Body of pancreas (tissue), 4 donors: ENCODE measurements around the gene SORCS1. TPM values are rescaled to one million over a fixed set of nuclear protein-coding genes. Genes with fewer than 3 reads are reported as not detected.
"Not testable (repeated sequence)": the region's sequence is repeated elsewhere in the genome, so short reads cannot be mapped to it uniquely, and the experiment has no call there.

Experiments used
- ATAC-seq: fragments of 150-250 bp; one replicate; pipeline ENCODE4 v1.9.1; 2016
- DNase-seq, 4 donors: peaks; one replicate each; pipeline ENCODE4 v3.0.0-alpha.2; 2019
- H3K27ac ChIP-seq, 4 donors: fragments of 200-600 bp; sonication (generic); 1 replicate in 3 of 4; 2 replicates in 1 of 4; pipeline versions ENCODE4 v1.5.1 to v1.6.1; 2016 to 2019; ENCODE audit warnings: mild to moderate bottlenecking in 1 of 4, mixed read lengths in 1 of 4, moderate library complexity in 1 of 4
- H3K27me3 ChIP-seq, 2 donors: fragments of 200-600 bp; sonication (generic); one replicate each; pipeline ENCODE4 v1.6.0; 2016; ENCODE audit warnings: mild to moderate bottlenecking in 1 of 2
- H3K36me3 ChIP-seq, 2 donors: fragments of 200-600 bp; sonication (generic); replicated peaks in 1 of 2; 2 replicates each; pipeline ENCODE4 v1.5.1; 2016; ENCODE audit warnings: low read depth in 2 of 2; ENCODE audit not compliant: insufficient read depth in 1 of 2
- H3K4me1 ChIP-seq: fragments of 200-600 bp; sonication (generic); one replicate; pipeline ENCODE4 v1.6.0; 2016
- H3K4me3 ChIP-seq, 2 donors: fragments of 200-600 bp; sonication (generic); 1 replicate in 1 of 2; 2 replicates in 1 of 2; pipeline ENCODE4 v1.5.1; 2016 to 2019
- H3K9me3 ChIP-seq, 3 donors: fragments of 200-600 bp; sonication (generic); 1 replicate in 2 of 3; 2 replicates in 1 of 3; pipeline ENCODE4 v1.5.1; 2016
- CTCF ChIP-seq, 7 experiments: fragments of 450-650 bp in 4 of 7; fragments of 200-600 bp in 3 of 7; sonication (generic) in 3 of 7; IDR thresholded peaks; one replicate each; pipeline ENCODE4 v1.5.1; 2016 to 2019; ENCODE audit warnings: antibody characterized with exemption in 7 of 7
- POLR2A ChIP-seq, 3 donors: fragments of 450-650 bp; IDR thresholded peaks; one replicate each; pipeline ENCODE4 v1.6.1; 2016; ENCODE audit warnings: antibody characterized with exemption in 3 of 3, mild to moderate bottlenecking in 2 of 3
- WGBS, 2 donors: methylation state at CpG; one replicate each; pipeline ENCODE4 v1.1.5; 2017; 5-methylcytosine and 5-hydroxymethylcytosine counted together
- intact Hi-C: fragments of 100-400 bp; cut with DNase I; formaldehyde crosslinking; loops from one replicate; pipeline ENCODE4 v1.15.1; 2023
- total RNA-seq, 2 donors: library from RNA; depleted of rRNA; stranded (reverse); fragments of >200 nt; gene quantifications; one replicate each; pipeline ENCODE4 v1.1.0, GENCODE V29; 2016

Gene SORCS1
- total RNA-seq, 2 donors from 2014 or later, result 1.3 to 6.0 TPM

- no peak for DNase-seq
- 74 to 77% methylated on average over 10 of the region's 10 CpGs for WGBS, 2 donors
- H3K27ac ChIP-seq, result no peak overlapping the region
- no peaks in the 10 kb centered on the region for H3K36me3 ChIP-seq
- intact Hi-C loops, result no loop called here
- H3K4me3 ChIP-seq, result no peak overlapping the region
- ATAC-seq, result no peak
- no peaks in the 10 kb centered on the region for H3K4me1 ChIP-seq
- no peaks in the 10 kb centered on the region for H3K27me3 ChIP-seq
- no peaks in the 10 kb centered on the region for H3K9me3 ChIP-seq
- TF ChIP-seq CTCF (IDR thresholded peaks at IDR 0.05) (no peak), POLR2A (IDR thresholded peaks at IDR 0.05) (no peak)
These were observed 131.7 kb downstream of the SORCS1 start for GRCh38 chr10:107032700-107033401.

GRCh38 chr10:107031931-107032699 is 132.4 kb downstream of the SORCS1 start:
- intact Hi-C loops, result no loop called here
- 48 to 61% methylated on average over 5 of the region's 5 CpGs for WGBS, 2 donors
- TF ChIP-seq POLR2A (IDR thresholded peaks at IDR 0.05) (no peak), CTCF (IDR thresholded peaks at IDR 0.05) (no peak)
- no peaks in the 10 kb centered on the region for H3K36me3 ChIP-seq
- no peak overlapping the region for H3K27ac ChIP-seq
- H3K9me3 ChIP-seq, result no peaks in the 10 kb centered on the region
- H3K4me1 ChIP-seq, result no peaks in the 10 kb centered on the region
- DNase-seq (no peak), ATAC-seq (no peak)
- no peak overlapping the region for H3K4me3 ChIP-seq
- H3K27me3 ChIP-seq, result no peaks in the 10 kb centered on the region

- no peaks in the 10 kb centered on the region for H3K36me3 ChIP-seq
- no peak overlapping the region for H3K4me3 ChIP-seq
- H3K27me3 ChIP-seq, result no peaks in the 10 kb centered on the region
- 49 to 73% methylated on average over 2 of the region's 2 CpGs for WGBS, 2 donors
- ATAC-seq, result no peak
- no peaks in the 10 kb centered on the region for H3K9me3 ChIP-seq
- H3K4me1 ChIP-seq, result no peaks in the 10 kb centered on the region
- TF ChIP-seq POLR2A (IDR thresholded peaks at IDR 0.05) (no peak), CTCF (IDR thresholded peaks at IDR 0.05) (no peak)
- DNase-seq, result no peak
- intact Hi-C loops, result no loop called here
- H3K27ac ChIP-seq, result no peak overlapping the region
These were observed 136.3 kb downstream of the SORCS1 start for GRCh38 chr10:107028236-107028635.

- no peaks in the 10 kb centered on the region for H3K36me3 ChIP-seq
- H3K9me3 ChIP-seq, result no peaks in the 10 kb centered on the region
- ATAC-seq (no peak), DNase-seq (no peak)
- no peak for TF ChIP-seq POLR2A (IDR thresholded peaks at IDR 0.05)
- TF ChIP-seq CTCF (IDR thresholded peaks at IDR 0.05), result no peak
- no peak overlapping the region for H3K4me3 ChIP-seq
- WGBS, 2 donors, result 40 to 49% methylated on average over 4 of the region's 4 CpGs
- H3K27me3 ChIP-seq, result no peaks in the 10 kb centered on the region
- H3K27ac ChIP-seq, result no peak overlapping the region
- intact Hi-C loops, result no loop called here
- no peaks in the 10 kb centered on the region for H3K4me1 ChIP-seq
These were observed 138.8 kb downstream of the SORCS1 start for GRCh38 chr10:107025676-107026075.

GRCh38 chr10:107024033-107024432 is 140.5 kb downstream of the SORCS1 start:
- ATAC-seq, intact Hi-C loops, H3K4me3 ChIP-seq, H3K4me1 ChIP-seq, H3K9me3 ChIP-seq, H3K27ac ChIP-seq, DNase-seq, H3K27me3 ChIP-seq, H3K36me3 ChIP-seq: not testable (repeated sequence)
- WGBS, 2 donors, result 74 to 77% methylated on average over 3 of the region's 3 CpGs
